SIG-M5 treated with dmso at 0.1 percent for 504 hours (cell line): ENCODE data around the gene SCMH1.
"Not testable (repeated sequence)": the region's sequence is repeated elsewhere in the genome, so short reads cannot be mapped to it uniquely, and the experiment has no call there.

Source experiments
- DNase-seq: peaks from one replicate; lab custom pipeline; 2025; ENCODE audit not compliant: unreplicated experiment; lab: John Stamatoyannopoulos, UW

Gene SCMH1

DNA sequence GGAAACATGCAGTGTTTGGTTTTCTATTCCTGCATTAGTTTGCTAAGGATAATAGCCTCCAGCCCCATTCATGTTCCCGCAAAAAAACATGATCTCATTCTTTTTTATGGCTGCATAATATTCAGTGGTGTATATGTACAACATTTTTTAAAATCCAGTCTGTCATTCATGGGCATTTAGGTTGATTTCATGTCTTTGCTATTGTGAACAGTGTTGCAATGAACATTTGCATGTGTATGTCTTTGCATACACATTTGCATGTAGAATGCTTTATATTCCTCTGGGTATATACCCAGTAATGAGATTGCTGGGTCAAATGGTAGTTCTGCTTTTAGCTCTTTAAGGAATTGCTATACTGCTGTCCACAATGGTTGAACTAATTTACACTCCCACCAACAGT, 9.0 kb upstream of the SCMH1 start:
- not testable (repeated sequence) for DNase-seq

DNA sequence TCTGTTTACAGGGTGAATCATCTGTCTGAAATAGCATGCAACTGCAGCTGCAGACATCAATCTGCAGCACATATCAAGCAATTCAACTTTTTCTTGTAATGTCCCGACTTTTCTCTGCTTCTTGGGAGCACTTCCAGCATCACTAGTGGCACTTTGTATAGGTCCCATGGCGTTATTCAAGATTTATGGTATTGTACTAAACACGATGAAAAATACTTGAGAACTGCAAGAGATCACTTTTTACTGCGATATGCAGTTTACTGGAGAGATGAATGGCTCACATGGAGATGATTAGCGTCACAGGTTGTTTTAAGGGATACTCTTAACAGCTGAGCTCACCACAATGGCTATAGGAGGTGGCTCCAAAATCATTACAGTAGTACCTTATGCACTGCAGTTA, 7.2 kb upstream of the SCMH1 start:
- DNase-seq = no peak

DNA sequence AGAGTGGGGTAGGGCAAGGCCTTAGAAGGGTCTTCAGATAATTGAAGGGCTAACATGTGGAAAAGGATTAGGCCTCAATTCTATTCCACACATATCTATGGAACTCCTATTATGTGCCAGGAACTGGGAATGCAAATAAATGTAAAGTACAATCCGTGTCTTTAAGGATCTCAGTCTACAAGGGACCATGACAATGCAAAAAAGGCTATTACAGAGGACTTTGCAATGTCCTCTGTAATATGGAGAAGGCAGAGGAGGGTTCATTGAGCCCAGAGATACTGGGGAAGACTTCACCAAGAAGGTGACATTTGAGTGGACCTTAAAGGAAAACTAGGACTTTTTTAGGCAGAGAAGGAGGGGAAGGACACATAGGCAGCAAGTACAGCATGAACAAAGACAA, 4.5 kb upstream of the SCMH1 start:
- DNase-seq = no peak

DNA sequence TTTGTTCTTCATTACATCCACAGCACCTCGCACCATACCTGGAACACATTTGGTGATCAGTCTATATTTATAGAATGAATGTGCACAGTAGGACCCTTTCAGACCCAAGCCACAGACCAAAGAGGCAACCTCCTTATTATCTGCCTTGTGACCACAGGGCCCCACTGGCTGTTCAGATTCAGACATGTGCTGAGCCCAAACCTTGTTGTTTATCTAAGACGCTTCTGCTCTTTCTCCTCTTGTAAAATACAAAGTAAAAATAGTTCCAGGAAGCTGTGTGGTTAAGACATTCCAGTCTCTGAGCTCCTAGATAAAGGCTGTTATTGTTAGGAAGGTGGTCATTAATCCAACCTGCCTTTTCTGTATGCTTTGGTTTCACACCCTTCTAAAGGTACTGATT, 3.6 kb upstream of the SCMH1 start:
- DNase-seq = no peak

DNA sequence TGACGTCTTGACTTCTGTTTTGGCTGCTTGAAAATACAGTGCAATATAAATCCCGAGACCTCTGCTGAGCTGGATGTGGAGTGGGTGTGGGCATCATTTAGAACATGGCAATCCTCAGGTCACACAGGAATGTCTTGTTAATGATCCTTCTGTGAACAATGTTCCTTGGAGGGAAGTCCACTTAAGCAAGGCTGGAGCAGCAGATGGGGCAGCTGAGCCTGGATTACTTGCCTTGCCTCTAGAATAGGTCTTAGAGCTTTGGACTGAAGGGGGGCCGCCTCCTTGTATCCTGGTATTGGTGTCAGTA, 926 bp upstream of the SCMH1 start:
- no peak for DNase-seq

DNA sequence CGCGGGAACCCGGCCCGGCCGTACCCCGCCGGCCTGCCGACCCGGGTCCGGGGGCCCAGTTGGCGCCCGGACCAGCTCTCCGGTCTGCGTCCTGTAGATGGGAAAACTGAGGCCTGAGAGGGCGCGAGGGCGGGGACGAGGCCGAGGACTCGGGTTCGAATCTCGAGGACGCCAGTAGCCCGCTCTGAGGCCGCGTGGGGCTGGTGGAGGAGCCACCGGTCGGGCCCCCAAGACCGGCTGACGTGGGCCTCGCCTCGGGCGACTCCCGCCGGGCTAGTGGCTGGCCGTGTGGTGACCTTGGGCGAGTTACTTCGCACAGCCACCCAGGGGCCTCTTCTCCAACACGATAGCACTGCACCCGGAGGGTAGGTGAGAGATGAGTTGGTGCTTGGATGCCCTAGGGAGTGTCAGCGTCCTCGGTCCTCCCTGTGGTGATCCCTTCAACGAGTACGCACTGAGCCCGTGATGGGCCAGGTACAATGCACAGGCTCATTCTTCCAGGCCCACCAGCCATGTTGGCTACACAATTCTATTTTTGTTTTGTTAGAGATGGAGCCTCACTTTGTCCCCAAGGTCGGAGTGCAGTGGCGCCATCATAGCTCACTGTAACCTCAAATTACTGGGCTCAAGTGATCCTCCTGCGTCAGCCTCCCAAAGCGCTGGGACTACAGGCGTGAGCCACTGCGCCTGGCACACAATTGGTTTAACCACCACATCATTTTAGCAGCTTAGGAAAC, 404 bp upstream of the SCMH1 start:
- no peak for DNase-seq

DNA sequence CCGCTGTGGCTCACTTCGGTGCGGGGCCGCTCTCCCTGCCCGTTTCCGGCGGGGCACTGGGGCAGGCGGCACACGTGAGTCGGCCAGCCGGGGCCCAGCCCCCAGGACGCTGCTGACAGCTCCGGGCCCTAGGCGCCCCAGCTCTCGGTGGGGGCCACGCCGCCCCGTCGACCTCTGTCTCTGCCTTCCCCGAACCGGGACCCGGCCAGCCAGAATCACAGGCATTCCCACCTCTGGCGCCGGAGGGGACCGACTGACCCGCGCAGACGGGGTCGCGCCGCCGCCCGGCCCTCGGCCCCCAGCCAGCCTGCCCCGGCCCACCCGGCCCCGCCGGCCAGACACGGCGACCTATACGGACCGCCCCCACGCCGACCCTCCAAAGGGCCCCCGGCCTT, 755 bp downstream of the SCMH1 start:
- DNase-seq = no peak

DNA sequence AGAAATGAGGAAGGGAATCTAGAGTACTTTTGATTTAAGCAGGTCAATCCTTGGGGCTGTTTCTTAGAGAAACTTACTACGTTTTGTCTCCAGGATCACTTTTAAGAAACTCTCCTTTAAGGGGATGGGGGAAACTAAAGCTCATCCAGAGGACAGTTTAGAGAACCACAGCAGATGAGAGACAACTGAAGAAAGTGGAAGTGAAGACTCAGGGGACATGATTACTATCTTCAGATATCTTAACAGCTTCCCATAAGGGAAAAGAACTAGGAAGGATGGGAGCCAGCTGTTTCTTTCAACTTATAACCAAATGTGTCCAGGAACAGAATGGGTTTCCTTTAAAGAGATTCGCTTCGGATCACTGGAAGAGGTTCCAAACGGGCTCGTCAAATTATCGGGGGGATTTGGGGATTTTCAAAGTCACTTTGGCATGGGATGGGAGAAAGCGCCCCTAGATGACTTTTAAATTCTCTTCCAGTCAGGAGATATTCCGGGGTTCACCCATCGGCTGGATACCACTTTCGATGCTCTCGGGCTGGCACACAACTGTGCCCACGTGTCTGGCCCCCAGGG, 1.2 kb downstream of the SCMH1 start:
- peak; percentile 71 for DNase-seq

DNA sequence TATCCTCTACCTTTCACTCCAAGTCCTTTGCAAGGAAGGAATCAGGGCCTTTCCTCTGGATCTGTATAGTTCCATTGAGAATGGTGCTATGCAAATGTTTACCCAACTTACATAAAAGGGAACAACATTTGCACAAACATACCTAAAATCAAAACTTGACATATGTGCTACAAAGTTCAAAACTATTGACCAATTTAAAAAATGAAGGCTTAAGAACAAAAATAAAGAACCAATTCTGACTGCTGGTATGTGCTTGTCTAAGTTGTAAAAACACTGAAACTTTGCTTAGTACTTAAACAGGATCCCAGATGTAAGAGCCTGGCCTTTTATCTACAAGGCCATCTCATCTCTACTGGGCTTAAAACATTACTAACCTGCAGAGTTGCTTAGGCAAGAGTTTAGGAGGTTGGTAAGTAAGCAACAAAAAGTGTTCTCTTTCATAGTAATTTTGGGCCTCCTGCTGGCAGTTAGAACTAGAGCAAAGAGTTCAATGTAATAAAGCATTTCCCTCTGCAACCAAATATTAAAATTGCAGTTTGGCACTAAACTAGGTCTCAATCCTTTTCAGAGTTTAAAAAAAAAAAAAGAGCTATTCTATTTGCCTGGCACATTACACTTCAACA, 2.0 kb downstream of the SCMH1 start:
- DNase-seq = peak; percentile 61

DNA sequence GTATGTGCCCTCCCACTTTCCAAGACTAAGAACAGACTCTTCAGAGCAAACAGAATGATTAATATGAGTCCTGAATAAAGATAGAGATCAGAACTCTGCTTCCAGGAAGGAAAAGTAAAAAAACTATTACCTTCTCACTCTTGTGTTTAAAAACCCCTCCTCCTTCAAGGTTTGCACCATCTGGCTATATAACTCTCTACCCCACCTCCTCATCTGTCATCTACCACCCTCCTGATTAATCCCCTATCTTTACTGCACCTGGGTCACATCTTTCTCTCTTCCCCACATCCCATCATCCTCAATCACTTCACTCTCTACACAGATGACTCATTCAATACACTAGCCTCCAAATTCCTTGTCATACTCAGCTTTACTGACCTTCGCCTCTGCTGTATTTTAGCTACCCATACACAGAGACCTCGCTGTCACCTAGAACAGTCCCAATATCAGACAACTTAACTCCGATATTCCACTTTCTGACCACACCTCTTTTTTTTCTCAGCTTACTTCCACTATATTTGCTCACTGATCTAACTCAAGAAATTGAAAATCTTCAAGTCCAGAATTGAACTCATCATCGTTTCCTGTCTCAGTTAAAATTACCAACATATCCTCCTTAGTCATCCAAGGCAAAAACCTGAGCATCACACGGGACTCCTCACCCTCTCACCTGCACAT, 3.7 kb downstream of the SCMH1 start:
- no peak for DNase-seq

DNA sequence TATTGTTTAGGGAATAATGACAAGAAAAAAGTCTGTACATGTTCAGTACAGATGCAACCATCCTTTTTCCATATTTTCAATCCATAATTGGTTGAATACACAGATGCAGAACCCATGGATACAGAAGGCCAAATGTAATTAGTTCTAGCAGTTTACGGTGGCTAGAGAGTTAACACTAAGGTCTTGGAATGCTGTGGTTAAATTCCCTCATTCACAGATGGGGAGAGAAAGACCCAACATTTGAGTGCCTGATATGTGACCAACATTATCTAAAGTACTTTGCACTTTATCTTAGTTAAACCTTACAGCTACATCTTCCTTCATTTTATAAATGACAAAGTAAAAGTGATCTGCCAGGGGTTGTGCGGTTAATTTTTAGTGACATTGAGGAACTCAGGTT, 5.3 kb downstream of the SCMH1 start:
- no peak for DNase-seq

DNA sequence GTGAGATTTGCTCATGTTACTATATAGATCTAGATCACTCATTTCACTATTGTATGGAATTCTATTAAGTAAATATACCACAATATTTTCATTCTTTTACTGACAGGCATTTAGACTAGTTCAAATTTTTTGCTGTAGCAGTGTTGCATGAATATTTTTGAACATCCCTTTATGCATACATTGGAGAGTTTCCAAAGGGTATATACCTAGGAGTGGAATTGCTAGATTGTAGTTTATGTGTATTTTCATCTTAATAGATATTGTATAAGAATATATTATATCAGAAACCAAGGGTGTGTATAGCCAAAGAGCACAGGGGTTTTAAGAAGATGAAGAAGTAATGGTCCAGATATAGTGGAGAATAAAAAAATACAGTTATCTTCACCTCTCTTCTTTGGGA, 6.2 kb downstream of the SCMH1 start:
- no peak for DNase-seq

DNA sequence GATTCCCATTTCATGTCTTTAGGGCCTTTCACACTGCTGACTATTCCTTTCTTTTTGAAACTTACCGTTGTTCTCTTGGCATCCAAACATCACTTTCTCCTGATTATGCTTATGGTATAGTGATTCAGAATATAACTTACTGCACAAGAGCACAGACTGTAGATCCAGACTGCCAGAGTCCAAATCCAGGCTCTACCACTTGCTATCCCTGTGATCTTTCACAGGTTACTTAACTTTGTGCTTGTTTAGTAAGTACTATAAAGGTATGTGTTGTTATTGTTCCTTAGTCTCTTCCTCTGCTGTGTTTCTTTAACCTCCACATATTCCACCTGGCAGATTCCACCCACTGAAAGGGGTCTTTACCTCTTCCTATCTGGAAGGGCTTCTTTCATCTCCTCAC, 8.4 kb downstream of the SCMH1 start:
- no peak for DNase-seq

DNA sequence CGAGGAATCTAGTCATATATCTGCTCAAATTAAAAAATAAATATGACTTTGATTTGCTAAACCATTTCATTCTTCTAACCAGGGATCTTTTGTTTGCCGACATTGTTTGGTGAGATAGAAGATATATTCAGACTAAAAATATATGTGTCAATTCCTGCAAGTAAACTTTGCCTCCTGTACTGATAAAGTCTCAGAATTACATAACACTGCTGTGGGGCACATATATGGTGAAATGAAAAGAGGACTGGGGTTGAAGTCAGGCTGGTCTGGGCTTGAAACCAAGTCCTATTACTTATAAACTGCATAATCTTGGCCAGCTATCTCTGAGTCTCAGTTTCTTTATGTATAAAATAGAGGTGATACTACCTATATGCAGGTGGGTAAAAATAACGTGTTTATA, 9.8 kb downstream of the SCMH1 start:
- DNase-seq = no peak

DNA sequence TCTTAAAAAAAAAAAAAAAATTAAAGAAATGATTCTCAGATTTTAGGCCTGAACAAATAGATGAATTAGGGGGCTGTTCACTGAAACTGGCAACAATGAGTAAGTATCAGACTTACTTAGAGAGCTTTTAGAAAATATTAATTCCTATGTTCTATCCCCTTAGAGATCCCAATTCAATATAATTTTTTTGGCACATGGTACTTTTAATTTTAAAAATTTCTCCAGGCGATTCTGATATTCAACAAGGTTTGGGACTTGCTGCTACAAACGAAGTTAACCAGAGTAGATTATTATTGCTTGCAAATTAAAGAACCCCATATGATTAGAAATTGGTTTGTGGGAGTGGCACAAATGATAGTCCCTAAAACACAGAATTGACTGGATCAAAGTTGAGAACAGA, 11.4 kb downstream of the SCMH1 start:
- no peak for DNase-seq

DNA sequence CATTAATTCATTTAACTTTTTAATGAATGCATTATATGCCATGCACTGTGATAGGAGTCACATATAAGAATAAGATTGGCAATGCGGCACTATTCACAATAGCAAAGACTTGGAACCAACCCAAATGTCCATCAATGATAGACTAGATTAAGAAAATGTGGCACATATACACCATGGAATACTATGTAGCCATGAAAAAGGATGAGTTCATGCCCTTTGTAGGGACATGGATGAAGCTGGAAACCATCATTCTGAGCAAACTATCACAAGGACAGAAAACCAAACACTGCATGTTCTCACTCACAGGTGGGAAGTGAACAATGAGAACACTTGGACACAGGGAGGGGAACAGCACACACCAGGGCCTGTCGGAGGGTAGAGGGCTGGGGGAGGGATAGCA, 12.9 kb downstream of the SCMH1 start:
- not testable (repeated sequence) for DNase-seq

DNA sequence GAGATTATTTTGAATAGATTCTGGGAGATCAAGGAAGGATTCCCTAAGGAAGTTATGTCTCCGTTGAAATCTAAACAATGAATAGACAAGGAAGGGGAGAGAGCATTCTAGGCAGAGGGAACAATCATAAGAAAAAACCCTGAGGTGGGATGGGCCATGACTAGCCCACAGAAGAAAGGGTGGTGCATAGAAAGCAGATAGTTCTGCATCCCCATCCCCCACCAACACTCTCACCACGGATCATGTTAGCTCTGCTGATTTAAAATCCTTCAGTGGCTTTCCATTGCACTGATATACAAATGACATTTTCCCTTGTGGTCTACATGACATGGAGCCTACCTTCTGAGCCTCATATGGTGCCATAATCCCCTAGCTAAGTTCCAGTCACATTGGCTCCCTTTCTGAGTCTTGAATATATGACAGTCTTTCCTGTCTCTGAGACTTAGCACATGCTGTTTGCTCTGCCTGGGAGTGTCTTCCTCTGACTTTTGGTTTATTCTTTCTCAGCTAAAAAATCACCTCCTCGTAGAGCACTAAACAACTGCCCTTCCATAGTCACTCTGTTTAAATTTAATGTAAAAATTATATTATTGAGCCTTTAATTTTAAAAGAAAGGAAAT, 15.2 kb downstream of the SCMH1 start:
- no peak for DNase-seq

DNA sequence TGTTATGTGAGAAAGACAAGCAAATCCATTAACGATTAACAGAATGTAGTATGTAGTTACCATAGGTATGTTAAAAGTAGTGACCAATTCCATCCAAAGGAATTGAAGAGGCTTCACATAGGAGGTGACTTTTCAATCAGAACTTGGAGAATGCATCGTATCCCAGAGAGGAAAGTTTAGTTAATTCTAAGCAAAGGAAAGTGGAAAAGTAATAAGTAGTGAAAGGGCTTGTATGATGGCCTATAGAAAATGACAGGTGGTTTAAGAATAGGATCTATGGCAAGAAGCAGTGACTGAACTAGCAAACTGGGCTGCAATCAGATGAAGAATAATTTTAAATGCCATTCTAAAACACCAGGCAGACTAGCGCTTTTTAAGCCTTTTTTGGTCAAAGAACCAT, 16.6 kb downstream of the SCMH1 start:
- no peak for DNase-seq

DNA sequence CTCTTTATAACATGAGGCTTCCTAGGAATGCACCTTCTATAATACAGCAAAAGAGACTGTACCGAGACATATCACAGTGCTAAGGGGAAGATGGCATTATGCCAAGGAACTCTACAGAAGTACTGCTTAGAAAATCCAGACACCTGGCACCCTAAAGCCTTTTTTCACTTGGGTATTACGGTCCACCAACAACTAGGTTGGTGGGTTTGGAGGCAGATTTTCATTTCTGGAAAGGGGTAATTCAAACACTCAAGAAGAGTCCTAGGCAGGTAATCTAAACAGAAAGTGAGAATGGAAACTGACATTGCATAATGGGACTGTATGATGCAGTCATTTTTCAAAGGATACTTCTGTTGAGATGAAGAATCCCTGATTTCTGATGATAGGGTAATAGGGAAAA, 19.6 kb downstream of the SCMH1 start:
- DNase-seq = no peak

DNA sequence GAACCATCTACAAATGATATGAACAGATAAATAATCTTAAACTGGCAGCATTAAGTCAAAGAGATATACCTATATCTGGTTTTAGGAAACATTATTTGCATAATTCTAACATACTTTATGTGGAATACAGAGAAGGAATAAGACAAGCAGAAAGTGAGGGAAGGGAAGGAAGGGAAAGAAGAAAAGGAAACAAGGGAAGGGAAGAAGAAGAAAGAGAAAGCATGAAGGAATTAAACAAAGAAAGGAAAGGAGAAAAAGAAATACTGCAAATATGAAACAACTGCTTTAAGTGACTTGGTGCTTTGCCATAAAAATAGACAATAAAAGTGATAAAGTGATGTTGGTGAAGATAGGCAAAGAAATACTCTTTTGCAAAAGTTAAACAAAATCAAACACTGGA, 20.1 kb downstream of the SCMH1 start:
- DNase-seq = no peak

DNA sequence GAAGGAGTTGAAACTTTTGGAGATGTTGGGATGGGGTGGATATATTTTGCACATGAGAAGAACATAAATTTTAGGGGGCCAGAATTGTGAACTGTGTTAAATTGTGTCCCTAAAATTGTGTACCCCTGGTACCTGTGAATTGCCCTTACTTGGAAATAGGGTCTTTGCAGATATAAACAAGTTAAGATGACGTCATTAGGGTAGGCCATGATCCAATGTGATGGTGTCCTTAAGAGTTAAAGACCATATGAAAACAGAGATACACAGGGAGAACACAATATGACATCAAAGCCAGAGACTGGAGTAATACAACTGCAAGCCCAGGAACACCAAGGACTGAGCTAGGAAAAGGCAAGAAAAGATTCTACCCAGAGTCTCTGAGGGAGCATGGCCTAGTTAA, 24.0 kb downstream of the SCMH1 start:
- no peak for DNase-seq

DNA sequence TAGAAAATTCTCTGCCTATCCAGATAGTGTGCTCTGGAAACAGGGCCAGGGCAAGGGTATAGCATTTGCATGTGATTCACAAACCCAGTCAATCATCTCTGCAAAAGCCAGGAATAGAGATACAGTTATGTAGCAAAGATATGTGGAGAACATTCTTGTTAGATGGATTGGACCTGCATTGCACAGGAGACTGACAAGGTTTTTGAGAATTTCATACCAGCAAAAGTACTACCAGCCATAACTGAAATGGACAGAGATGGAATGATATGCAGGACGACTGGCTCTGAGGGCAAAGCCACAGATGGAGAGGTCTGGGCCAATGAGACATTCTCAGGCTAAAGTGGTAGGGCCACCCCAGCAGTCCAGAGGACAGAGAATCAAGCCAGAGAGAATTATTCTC, 24.7 kb downstream of the SCMH1 start:
- DNase-seq = no peak
